Measurements from ENCODE around the gene PCNT.

The PCNT gene

GRCh38 chr21:46344219-46344915 is 20.4 kb downstream of the PCNT start:
- no peak for DNase-seq

DNA sequence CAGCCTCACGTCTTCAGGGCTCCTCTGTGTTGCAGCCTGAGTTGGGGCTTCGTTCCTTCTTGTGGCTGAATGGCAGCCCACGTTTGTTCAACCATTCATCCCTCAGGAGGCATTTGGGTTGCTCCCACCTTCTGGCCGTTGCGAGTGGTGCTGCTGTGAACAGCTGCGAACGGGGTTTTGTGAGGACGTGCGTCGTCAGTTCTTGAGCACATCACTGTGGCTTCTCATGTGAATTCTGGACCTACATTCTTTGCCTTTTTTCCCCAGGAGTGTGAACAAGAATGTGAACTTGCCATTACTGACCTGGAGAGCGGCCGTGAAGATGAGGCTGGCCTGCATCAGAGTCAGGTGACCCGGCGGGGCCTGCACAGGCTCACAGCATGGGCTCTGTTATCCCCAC is 21.9 kb downstream of the PCNT start:
- DNase-seq: no peak

- DNase-seq: no peak
These were observed 22.6 kb downstream of the PCNT start for GRCh38 chr21:46346296-46347202.

DNA sequence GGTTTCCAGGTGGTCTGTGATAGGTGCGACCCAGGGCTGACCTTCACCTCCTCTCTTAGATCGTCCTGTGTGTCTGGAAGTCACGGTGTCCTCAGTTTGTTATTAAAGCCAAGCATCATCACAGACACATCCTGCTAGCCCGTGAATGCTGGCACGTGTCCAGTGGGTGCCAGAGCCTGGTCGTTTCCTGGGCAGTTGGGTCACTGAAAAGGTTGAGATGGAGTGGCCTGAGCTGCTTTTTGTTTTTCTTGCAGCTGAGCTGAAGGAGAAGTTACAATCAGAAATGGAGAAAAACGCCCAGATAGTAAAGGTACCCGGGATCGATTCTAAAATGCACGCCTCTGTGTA is 23.2 kb downstream of the PCNT start:
- no peak for DNase-seq

DNA sequence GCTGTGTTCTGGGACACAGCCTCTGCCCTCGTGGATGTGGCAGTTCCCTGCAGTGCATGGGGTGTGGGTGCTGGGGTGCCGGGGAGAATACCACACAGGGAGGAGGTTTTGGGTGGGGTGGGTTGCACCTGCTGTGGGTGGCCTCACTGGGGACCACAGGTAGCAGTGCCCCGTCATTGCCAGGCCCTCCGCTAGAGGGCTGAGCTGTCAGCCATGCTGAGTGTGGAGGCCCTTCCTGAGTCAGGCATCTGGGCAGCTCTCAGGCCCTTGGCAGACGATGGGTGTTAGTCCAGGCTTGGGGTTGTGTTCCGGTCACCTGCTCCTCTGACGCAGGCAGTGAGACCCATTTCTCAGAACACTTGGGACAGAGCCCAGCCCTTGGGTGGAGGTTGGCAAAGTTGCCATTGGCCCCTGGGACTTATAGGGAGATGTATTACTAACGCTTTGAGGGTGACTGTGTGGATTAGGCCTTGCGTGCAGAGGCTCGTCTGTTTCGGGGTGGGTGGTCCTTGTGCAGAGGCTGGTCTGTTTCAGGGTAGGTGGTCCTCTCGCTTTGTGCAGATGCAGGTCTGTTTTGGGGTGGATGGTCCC is 23.9 kb downstream of the PCNT start:
- no peak for DNase-seq

DNA sequence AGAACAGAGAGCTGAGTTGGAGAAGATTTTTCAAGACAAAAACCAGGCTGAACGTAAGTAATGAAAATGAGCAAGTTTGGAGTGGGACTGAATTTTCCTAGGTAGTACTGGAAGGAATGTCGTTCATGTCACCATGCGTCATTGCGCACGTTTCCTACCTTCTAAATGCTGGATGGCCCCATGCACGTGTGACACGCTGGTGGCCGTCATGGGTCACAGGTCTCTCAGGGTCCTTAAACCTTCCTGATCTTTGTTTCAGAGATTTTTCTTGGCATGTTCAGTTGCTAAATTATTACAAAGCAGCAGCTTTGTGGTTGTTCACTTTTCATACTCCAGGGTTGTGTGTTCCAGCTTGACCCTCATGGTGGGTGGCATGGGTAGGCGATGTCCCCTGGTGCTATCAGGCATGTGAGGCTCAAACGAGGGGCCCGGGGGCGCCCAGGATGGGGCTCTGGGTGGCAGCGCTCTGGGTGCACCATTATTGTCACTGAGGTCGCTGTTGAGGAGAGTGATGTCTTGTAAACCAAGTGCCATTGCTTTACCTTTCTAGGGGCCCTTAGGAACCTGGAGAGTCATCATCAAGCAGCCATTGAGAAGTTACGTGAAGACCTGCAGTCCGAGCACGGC is 25.3 kb downstream of the PCNT start:
- no peak for DNase-seq

DNA sequence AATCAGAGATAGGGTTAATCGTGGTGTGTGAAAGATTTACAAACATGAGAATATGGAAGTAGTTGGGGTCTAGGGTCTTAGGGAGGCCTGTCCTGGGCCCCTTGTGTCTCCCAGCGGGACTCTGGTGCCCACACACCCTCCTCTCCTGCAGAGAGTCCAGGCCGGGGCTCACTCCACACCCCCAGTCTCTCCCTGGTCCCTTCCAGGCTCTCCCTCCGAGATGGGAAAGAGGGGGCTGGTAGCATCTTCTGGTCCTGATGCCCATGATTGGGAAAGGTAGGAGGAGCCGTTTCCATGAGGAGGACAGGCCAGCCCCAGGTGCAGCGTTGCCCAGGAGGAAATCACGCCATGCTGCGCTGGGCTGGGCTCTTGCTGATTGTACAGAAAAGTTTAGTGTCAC is 26.6 kb downstream of the PCNT start:
- DNase-seq: no peak

GRCh38 chr21:46350981-46351380 is 27.0 kb downstream of the PCNT start:
- DNase-seq: no peak

DNA sequence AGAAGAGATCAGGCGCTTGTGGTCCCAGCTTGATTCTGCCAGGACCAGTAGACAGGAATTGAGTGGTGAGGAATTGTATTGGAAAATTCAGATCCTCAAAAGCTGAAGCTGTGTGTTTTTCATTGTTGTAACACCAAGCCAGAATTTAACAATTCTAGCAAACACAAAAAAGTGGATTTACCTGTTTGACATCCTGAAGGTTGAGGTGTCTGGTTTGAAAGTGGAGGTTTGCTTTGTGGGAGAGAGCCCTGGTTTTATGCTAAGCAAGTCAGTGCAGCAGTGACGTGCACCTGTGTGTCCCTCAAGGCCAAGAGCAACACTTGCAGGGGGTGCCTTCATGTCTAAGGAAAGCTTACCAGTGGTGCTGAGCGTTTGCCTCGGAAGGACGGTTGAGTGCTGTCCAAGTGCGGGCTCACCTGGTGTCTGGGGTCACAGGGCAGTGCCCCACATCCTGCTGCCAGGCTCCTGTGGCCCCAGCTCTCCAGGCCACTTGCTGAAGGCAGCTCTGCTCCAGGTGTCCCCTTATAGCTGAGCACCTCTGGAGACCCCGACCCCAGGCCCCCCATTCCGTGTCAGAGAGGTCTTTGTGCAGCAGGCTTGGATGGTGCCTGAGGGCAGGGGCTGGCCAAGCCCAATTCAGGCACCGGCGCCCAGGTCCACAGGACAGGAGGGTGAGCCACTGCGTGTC is 27.7 kb downstream of the PCNT start:
- no peak for DNase-seq

DNA sequence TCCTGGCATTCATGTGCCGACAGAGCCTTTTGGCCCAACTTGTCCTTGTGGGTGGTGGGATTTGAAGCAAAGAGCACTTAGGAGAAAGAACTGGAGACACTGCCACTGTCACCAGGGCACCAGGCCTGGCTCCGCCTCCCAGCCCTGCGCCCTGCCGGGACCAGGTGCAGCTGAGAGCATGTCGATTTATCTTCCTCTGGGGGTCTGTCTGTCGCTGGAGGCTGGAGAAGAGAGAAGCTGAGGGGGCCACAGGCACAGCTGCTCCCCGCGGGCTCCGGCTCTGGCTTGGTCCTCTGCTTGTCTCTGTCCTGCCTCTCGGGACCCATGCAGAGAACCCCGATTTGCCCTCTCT is 28.2 kb downstream of the PCNT start:
- DNase-seq: no peak

DNA sequence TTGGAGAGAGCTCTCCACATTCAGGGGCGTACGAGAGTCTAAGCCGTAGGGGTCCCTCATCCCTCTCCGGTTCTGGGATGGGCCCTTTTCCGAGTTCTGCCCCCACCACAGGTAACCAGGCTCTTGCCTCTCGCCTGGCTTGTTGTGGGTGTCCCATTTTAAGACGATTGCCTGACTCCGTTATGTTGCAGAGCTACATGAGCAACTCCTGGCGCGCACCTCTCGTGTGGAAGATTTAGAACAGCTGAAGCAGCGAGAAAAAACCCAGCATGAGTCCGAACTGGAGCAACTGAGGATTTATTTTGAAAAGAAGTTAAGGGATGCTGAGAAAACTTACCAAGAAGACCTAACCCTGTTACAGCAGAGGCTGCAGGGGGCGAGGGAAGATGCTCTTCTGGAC is 29.0 kb downstream of the PCNT start:
- DNase-seq: no peak

DNA sequence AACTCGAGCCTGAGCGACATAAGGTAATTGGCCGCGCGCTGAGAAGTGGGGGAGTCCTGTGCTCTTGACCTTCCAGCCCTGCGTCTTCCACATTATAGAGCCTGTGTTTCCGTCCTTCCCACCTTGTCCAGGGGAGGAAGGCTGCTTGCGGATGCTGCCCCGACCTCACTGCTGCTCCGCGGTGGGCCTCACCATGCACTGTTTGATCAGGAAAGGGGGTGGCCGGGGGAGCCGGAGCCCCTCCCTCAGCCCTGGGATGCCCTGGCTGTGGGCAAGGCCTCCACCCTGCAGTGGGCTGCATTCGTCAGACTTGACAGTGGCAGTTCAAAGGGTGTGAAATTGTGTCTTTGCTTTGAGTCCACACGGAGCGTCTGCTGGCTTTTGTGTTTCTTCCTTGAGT is 30.1 kb downstream of the PCNT start:
- no peak for DNase-seq

DNA sequence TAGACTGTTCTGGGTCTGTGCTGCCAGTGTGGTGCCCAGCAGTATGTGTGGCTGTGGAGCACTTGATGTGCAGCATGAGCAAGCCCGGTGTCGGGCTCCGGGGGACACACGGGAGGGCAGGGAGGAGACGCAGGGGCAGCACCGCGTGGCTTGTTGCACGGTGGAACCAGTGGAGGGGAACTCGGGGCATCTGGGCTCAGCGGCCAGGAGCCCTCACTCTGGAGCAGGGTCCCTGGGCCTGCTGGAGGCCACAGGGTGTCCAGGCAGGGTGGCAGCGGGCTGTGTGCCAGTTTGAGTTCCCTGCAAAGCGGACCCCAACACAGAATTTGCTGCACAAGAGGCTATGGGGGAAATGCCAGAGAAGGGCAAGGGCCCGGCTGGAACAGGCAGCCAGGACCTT is 30.6 kb downstream of the PCNT start:
- no peak for DNase-seq

- DNase-seq: no peak
These were observed 31.4 kb downstream of the PCNT start for GRCh38 chr21:46355161-46356004.

- DNase-seq: no peak
These were observed 32.0 kb downstream of the PCNT start for GRCh38 chr21:46356005-46356338.

DNA sequence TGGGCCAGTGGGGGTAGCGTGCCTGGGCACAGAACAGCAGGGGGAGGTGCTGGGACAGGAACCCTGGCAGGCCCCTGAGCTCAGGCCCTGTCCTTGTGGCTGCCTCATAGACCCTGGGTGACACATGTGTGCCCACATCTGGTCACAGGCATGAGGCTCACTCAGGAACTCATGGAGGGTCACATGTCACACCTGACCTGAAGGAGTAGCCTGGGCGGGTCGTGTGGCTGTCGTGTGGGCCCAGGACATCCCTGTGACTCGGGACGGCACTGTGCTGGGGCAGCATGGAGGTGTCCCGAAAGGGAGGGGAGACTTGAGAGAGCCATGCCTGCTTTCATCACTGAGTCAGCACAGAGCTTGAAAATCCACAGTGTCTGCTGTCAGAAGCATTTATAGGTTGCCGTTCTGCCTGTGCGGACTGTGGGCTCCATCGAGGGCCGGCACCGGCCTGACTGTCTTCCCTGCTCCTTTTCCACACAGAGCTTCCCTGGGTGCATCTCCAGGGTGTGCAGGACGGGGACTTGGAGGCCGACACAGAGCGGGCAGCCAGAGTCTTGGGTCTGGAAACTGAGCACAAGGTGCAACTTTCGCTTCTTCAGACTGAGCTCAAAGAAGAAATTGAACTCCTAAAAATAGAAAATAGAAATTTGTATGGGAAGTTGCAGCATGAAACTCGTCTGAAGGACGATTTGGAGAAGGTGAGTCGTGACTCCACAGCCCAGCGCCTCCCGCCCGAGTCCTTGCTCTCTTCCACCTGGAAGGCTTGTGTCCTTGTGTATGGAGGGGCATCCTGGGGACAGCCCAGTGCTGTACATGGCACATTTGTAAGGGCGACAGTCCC is 32.8 kb downstream of the PCNT start:
- DNase-seq: no peak

DNA sequence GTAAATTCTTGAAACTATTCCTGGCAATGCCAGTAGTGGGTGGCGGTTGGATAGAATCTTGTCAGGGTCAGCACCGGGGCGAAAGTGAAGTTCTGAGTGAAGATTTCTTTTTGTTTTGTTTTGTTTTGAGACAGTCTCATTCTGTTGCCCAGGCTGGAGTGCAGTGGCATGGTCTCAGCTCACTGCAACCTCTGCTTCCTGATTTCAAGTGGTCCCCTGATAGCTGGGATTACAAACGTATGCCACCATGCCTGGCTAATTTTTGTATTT is 33.3 kb downstream of the PCNT start:
- DNase-seq: no peak

- no peak for DNase-seq
These were observed 33.9 kb downstream of the PCNT start for GRCh38 chr21:46357684-46358425.

DNA sequence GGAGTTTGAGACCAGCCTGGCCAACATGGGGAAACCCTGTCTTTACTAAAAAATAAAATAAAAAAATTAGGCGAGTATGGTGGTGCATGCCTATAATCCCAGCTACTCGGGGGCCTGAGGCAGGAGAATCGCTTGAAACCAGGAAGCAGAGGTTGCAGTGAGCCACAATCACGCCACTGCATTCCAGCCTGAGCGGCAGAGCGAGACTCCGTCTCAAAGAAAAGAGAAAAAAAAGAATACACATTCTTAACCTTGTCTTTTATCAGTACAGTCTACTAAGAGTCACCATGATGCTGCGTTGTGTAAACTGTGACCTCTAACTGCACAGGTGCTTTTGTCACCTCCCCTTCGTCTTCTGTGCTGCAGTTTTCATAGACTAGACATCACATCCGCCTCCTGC is 37.2 kb downstream of the PCNT start:
- DNase-seq: no peak

GRCh38 chr21:46361935-46362334 is 38.0 kb downstream of the PCNT start:
- DNase-seq: no peak

GRCh38 chr21:46362946-46363345 is 39.0 kb downstream of the PCNT start:
- DNase-seq: no peak
